Astrocyte (in vitro differentiated cells and primary cell): ENCODE results near the gene HOXB6. TPM values are rescaled to one million over a fixed set of nuclear protein-coding genes. Genes with fewer than 3 reads are reported as not detected.

ENCODE experiments used
- DNase-seq: peaks from one replicate; pipeline ENCODE4 v3.0.0-alpha.2; 2010; ENCODE audit warnings: low read depth
- FAIRE-seq: peaks from 2 replicates; lab custom pipeline; 2011; peaks lifted over from hg19 to GRCh38; lab: Jason Lieb, UNC
- H2AFZ ChIP-seq: 2 replicates; pipeline ENCODE4 v1.6.0; 2012; ENCODE audit warnings: low read depth, low read length, inconsistent platforms
- H3K27ac ChIP-seq: 2 replicates; pipeline ENCODE4 v1.5.1; 2011; ENCODE audit warnings: low read depth, low read length, inconsistent platforms
- H3K27me3 ChIP-seq: 2 replicates; pipeline ENCODE4 v1.6.0; 2011; ENCODE audit warnings: low read length, inconsistent platforms; ENCODE audit not compliant: insufficient read depth
- H3K36me3 ChIP-seq: 2 replicates; pipeline ENCODE4 v1.5.1; 2011; ENCODE audit warnings: low read length, inconsistent platforms; ENCODE audit not compliant: insufficient read depth
- H3K4me1 ChIP-seq: 2 replicates; pipeline ENCODE4 v1.5.1; 2011; ENCODE audit warnings: low read length, inconsistent platforms; ENCODE audit not compliant: insufficient read depth
- H3K4me2 ChIP-seq: 2 replicates; pipeline ENCODE4 v1.6.0; 2012; ENCODE audit warnings: low read length, inconsistent platforms
- H3K4me3 ChIP-seq: 2 replicates; pipeline ENCODE4 v1.5.1; 2011; ENCODE audit warnings: low read depth, mild to moderate bottlenecking, low read length, inconsistent platforms; ENCODE audit not compliant: insufficient read depth
- H3K79me2 ChIP-seq: 2 replicates; pipeline ENCODE4 v1.6.0; 2012; ENCODE audit warnings: mild to moderate bottlenecking, low read length, inconsistent platforms; ENCODE audit not compliant: insufficient read depth
- H3K9ac ChIP-seq: 2 replicates; pipeline ENCODE4 v1.6.0; 2012; ENCODE audit warnings: mild to moderate bottlenecking, low read length, inconsistent platforms
- H3K9me3 ChIP-seq: 2 replicates; pipeline ENCODE4 v1.5.1; 2012; ENCODE audit warnings: low read depth, mild to moderate bottlenecking, low read length, inconsistent platforms; ENCODE audit not compliant: insufficient read depth
- H4K20me1 ChIP-seq: 2 replicates; pipeline ENCODE4 v1.6.0; 2012; ENCODE audit warnings: low read length, inconsistent platforms; ENCODE audit not compliant: insufficient read depth
- H3K27ac Mint-ChIP-seq: one replicate; pipeline ENCODE4 v1.8.0; 2021; ENCODE audit warnings: mild to moderate bottlenecking, mixed read lengths; ENCODE audit not compliant: unreplicated experiment
- H3K27me3 Mint-ChIP-seq: one replicate; pipeline ENCODE4 v1.8.0; 2021; ENCODE audit warnings: low read depth, mixed read lengths; ENCODE audit not compliant: unreplicated experiment
- H3K36me3 Mint-ChIP-seq: one replicate; pipeline ENCODE4 v1.8.0; 2021; ENCODE audit warnings: low read depth, mixed read lengths; ENCODE audit not compliant: unreplicated experiment
- H3K4me1 Mint-ChIP-seq: one replicate; pipeline ENCODE4 v1.8.0; 2021; ENCODE audit warnings: low read depth, mixed read lengths; ENCODE audit not compliant: unreplicated experiment
- H3K4me3 Mint-ChIP-seq: one replicate; pipeline ENCODE4 v1.8.0; 2021; ENCODE audit warnings: mild to moderate bottlenecking, moderate library complexity, mixed read lengths; ENCODE audit not compliant: unreplicated experiment
- H3K9me3 Mint-ChIP-seq: one replicate; pipeline ENCODE4 v1.8.0; 2021; ENCODE audit warnings: mild to moderate bottlenecking, mixed read lengths; ENCODE audit not compliant: unreplicated experiment
- EZH2 ChIP-seq: IDR thresholded peaks from 2 replicates; pipeline ENCODE4 v1.6.1; 2012; ENCODE audit warnings: mild to moderate bottlenecking, low read length, inconsistent platforms; ENCODE audit not compliant: insufficient read depth
- total RNA-seq: library from RNA; stranded (reverse); gene quantifications from 2 replicates; pipeline ENCODE4 v1.2.1, GENCODE V29; 2021
- TF ChIP-seq, protein P1 (sequence below): IDR thresholded peaks from 2 replicates; pipeline ENCODE4 v1.5.1; 2011; ENCODE audit warnings: low read depth, mild to moderate bottlenecking, inconsistent platforms, low read length, moderate library complexity; ENCODE audit not compliant: insufficient read depth

HOXB6 gene
- total RNA-seq, 1 donor from 2014 or later = not detected

DNA sequence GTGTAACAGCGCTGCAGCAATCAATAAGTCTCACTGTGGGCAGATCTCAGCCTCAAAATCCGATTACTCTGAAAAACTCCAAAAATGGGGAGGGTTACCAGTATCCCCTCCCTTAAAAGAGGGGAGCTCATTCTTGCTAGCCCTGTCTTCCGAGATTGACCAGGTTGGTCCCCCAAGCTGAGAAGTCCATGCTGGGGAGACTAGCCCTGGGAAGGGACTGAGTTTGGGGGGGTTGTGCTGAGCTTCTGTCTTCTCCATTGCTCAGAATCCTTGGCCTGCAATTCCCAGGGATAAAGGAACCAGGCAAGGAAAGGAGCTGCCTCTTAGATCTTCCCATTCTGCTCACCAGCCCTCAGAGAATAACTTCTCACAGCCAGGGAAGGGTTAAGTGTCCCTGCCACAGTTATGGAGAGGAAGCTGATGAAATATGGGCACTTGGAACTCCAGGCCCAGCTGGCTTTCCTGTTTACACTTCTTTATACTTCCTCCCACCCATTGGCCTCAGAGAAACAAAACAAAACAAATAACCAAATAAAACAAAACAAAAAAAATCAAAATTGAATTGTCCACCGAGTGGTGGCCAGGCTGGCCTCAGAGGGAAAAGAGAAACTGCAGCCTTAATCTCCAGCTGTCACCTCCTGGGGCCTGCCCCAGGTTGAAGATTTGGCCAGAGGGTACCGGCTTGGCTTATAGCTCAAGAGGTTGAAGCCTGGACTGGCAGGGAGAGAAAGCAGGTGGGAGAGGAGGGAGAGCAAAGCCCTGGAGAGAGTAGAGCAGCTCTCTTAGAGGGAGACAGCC lies 17.3 kb downstream of the HOXB6 start:
- DNase-seq = no peak
- Histone ChIP-seq H2AFZ (no peak overlapping the region), H3K27me3 (peaks cover 74% of the 10 kb centered on the region), H3K4me3 (no peak overlapping the region), H3K4me1 (peaks cover 14% of the 10 kb centered on the region), H3K79me2 (peaks cover 25% of the 10 kb centered on the region), H3K9me3 (no peaks in the 10 kb centered on the region), H3K4me2 (no peak overlapping the region), H4K20me1 (no peaks in the 10 kb centered on the region), H3K27ac (no peak overlapping the region), H3K9ac (no peak overlapping the region), H3K36me3 (no peaks in the 10 kb centered on the region)
- TF ChIP-seq EZH2 = no peak
- TF ChIP-seq, protein P1, sequence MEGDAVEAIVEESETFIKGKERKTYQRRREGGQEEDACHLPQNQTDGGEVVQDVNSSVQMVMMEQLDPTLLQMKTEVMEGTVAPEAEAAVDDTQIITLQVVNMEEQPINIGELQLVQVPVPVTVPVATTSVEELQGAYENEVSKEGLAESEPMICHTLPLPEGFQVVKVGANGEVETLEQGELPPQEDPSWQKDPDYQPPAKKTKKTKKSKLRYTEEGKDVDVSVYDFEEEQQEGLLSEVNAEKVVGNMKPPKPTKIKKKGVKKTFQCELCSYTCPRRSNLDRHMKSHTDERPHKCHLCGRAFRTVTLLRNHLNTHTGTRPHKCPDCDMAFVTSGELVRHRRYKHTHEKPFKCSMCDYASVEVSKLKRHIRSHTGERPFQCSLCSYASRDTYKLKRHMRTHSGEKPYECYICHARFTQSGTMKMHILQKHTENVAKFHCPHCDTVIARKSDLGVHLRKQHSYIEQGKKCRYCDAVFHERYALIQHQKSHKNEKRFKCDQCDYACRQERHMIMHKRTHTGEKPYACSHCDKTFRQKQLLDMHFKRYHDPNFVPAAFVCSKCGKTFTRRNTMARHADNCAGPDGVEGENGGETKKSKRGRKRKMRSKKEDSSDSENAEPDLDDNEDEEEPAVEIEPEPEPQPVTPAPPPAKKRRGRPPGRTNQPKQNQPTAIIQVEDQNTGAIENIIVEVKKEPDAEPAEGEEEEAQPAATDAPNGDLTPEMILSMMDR = no peak
- Mint-ChIP-seq H3K4me1 (peaks cover 3% of the 10 kb centered on the region), H3K4me3 (no peak overlapping the region), H3K27me3 (peaks cover 95% of the 10 kb centered on the region), H3K9me3 (peaks cover 23% of the 10 kb centered on the region), H3K36me3 (no peaks in the 10 kb centered on the region), H3K27ac (no peak overlapping the region)
- FAIRE-seq = no peak

DNA sequence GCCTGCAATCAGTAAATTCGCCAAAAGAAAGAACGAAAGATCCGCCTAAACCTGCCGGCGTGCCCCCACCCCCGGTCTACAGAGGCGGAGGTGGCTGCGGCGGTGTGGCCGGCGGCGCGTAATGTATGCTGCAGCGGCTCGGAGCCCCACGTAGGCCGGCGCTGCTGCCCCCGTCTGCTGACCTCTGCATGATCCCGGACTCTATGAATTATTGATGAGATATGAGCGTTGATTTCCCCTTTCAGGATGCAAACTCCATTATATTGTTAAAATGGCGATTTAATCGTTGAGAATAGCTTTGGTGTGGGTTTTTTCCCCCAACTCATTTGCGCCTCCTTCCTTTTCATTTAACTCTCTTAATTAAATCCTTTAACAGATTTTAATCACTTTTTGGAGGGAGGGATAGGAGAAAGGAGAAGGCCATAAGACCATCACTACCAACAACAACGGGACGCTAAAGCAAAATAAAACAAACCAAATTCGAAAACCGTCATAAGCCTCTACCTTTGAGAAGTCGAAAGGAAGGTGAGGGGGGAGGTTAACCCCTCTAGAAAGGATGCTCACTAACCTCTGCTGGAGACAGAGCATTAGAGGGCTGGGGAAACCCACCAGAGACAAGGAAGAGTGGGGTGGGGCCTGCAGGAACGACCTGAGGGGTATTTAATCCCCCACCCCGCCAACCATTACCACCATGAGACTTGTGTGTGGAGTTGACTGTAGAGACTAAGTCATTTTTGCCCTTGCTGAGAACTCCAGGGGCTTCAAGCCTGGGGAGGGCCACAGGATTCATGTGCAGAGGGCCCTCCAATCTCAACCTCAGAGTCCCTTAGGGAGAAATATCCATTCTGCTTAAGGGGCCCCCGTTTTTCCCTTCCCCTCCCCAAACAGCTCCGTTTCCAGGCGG lies 18.2 kb downstream of the HOXB6 start:
- Mint-ChIP-seq H3K36me3 (no peaks in the 10 kb centered on the region), H3K27me3 (peaks cover 99% of the 10 kb centered on the region), H3K4me1 (peaks cover 3% of the 10 kb centered on the region), H3K4me3 (no peak overlapping the region), H3K27ac (no peak overlapping the region), H3K9me3 (peaks cover 26% of the 10 kb centered on the region)
- H3K9me3 ChIP-seq = no peaks in the 10 kb centered on the region
- peaks cover 14% of the 10 kb centered on the region for H3K4me1 ChIP-seq
- H4K20me1 ChIP-seq = no peaks in the 10 kb centered on the region
- H3K27me3 ChIP-seq = peaks cover 79% of the 10 kb centered on the region
- H3K36me3 ChIP-seq = no peaks in the 10 kb centered on the region
- no peak for DNase-seq
- H3K9ac ChIP-seq = peak overlapping the region; percentile 74
- peak overlapping the region; percentile 67 for H2AFZ ChIP-seq
- H3K27ac ChIP-seq = peak overlapping the region; percentile 58
- no peak overlapping the region for H3K4me3 ChIP-seq
- TF ChIP-seq, protein P1 = no peak
- no peak for TF ChIP-seq EZH2
- peaks cover 22% of the 10 kb centered on the region for H3K79me2 ChIP-seq
- no peak for FAIRE-seq
- H3K4me2 ChIP-seq = peak overlapping the region; percentile 90
